GM13976 (cell line): ENCODE results near the gene SEC61B.
A peak's percentile ranks its signal among the peaks of the same experiment; 100 is the strongest.

ENCODE experiments used
- DNase-seq: peaks from one replicate; pipeline ENCODE4 v3.0.0; 2012; ENCODE audit warnings: low spot score
- in situ Hi-C: fragments of 300-500 bp; cut with MboI; formaldehyde crosslinking; loops from one replicate; pipeline ENCODE4 v1.12.0; 2022; ENCODE audit warnings: low sequenced_read_pairs, mixed read lengths, inconsistent platforms; ENCODE audit not compliant: unreplicated experiment
- TF ChIP-seq, protein P1 (sequence below): IDR thresholded peaks from 2 replicates; pipeline ENCODE4 v1.5.1; 2012; ENCODE audit warnings: borderline replicate concordance, mild to moderate bottlenecking; ENCODE audit not compliant: insufficient read depth; ENCODE audit errors: extremely low read depth, missing control alignments, control extremely low read depth

Gene SEC61B

DNA sequence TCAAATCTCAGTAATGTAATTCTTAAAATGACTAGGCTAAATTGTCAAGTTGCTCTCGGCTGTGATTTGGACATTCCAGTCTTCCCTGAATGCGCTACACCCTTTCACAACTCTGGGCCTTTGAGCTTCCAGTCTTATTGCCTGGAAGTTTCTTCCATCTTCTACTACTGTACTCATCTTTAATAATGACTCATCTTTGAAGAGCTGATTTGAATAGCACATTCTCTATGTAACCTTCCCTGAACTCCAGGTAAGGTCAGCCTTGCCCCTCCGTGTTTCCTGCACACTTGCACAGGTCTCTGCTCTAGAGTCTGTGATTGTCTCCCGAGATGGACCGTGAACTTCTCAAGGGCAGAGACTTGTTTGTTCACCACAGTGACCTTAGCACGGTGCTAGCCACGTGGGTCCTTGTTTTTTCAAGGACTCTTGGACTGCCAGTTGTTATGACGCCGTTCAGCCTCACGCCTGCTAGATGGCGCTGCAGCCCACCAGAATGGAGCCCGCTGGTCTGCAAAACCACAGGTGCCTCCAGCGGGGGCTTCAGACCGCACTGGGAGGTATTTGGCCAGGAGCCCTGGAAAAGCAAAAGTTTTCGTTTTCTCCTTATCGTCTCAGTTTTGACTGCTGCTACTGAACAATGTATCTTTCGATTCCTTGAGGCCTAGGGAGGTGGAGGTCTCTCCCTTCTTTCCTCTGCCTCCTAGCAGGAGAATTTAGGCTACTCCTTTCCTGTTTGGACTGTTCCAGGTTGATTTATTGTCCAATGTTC, 44.4 kb downstream of the SEC61B start:
- in situ Hi-C loops: loop anchor here (25.0 kb wide), 2 partner anchors 746 to 946 kb away; no protein-coding TSS in a partner anchor
- peak; percentile 62 for DNase-seq
- TF ChIP-seq, protein P1, sequence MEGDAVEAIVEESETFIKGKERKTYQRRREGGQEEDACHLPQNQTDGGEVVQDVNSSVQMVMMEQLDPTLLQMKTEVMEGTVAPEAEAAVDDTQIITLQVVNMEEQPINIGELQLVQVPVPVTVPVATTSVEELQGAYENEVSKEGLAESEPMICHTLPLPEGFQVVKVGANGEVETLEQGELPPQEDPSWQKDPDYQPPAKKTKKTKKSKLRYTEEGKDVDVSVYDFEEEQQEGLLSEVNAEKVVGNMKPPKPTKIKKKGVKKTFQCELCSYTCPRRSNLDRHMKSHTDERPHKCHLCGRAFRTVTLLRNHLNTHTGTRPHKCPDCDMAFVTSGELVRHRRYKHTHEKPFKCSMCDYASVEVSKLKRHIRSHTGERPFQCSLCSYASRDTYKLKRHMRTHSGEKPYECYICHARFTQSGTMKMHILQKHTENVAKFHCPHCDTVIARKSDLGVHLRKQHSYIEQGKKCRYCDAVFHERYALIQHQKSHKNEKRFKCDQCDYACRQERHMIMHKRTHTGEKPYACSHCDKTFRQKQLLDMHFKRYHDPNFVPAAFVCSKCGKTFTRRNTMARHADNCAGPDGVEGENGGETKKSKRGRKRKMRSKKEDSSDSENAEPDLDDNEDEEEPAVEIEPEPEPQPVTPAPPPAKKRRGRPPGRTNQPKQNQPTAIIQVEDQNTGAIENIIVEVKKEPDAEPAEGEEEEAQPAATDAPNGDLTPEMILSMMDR: peak; percentile 87

DNA sequence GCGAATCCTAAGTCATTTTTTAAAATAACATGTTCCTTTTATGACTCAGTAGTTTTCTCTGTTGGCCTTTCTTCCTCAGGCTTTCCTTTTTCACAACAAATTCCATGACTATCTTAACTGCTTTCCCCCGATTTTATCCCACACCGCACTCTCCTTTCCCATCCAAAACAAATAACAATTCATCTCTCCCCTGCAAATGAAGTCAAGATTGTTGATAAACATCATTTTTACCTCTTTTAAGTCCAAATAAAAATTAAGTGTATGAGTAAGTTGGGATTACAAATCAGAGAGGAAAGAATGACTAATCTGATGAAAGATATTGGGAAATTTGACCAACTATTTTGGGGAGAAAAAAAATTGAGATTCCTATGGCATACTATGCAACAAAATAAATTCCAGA, 47.3 kb downstream of the SEC61B start:
- in situ Hi-C loops: loop anchor here (25.0 kb wide), 2 partner anchors 743 to 943 kb away; no protein-coding TSS in a partner anchor
- DNase-seq: no peak
- TF ChIP-seq, protein P1: no peak

DNA sequence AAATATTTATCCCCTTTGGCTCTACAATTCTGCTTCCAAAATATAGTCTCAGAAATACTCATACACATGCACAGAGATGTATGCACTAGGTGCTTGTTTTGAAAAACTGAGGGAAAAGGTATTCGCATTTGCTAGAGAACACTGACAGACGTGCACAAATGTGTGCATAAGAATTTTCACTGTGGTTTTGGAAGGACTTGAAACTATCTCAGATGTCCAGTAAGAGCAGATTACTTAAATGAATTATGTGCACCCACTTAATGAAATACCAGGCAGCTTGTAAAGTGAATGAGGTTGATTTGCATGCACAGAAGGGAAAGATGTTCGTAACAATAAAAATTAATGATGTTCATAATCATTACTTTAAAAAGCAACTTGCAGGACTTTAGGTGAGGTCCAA, 48.4 kb downstream of the SEC61B start:
- in situ Hi-C loops: loop anchor here (25.0 kb wide), 2 partner anchors 742 to 942 kb away; no protein-coding TSS in a partner anchor
- DNase-seq: no peak
- TF ChIP-seq, protein P1: no peak

- TF ChIP-seq, protein P1: no peak
- DNase-seq: no peak
- in situ Hi-C loops: loop anchor here (25.0 kb wide), 2 partner anchors 739 to 939 kb away; no protein-coding TSS in a partner anchor
Measured at GRCh38 chr9:99272836-99273235, 50.8 kb downstream of the SEC61B start.

GRCh38 chr9:99274016-99274415, 51.9 kb downstream of the SEC61B start:
- TF ChIP-seq, protein P1: no peak
- in situ Hi-C loops: loop anchor here (25.0 kb wide), 2 partner anchors 738 to 938 kb away; no protein-coding TSS in a partner anchor

DNA sequence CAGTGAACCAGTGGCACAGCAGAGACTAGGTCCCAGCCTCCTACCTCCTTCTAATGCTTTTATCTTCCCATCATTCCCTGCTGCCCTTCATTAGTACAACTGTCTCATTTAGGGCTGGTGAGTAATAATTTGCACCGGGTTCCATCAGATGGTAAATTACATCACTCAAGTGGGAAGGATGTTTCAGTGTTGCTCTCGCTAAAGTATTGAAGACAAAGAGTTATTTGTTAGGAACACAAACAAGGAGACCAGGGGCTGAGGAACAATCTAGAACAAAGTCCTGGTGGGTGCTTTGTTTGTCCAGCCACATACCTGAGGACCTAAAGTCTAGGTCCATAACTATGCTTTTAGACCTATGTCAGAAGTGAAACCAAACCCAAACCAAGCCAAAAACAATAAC, 52.4 kb downstream of the SEC61B start:
- no peak for DNase-seq
- TF ChIP-seq, protein P1: no peak
- in situ Hi-C loops: loop anchor here (25.0 kb wide), 2 partner anchors 738 to 938 kb away; no protein-coding TSS in a partner anchor

More at GRCh38 chr9:99274016-99274415, 51.9 kb downstream of the SEC61B start:
- DNase-seq: no peak
